Stimulated activated CD4-positive, alpha-beta T cell treated with anti-CD3 and anti-CD28 coated beads, Interleukin-4, amount 100 ng/mL, for 4 hours (primary cell): ENCODE measurements around the gene GRID1.
"Not testable (repeated sequence)": the region's sequence is repeated elsewhere in the genome, so short reads cannot be mapped to it uniquely, and the experiment has no call there.

ENCODE experiments used
- DNase-seq, 2 experiments: peaks; one replicate each; pipeline ENCODE4 v3.0.0-alpha.2; 2020

Gene GRID1

DNA sequence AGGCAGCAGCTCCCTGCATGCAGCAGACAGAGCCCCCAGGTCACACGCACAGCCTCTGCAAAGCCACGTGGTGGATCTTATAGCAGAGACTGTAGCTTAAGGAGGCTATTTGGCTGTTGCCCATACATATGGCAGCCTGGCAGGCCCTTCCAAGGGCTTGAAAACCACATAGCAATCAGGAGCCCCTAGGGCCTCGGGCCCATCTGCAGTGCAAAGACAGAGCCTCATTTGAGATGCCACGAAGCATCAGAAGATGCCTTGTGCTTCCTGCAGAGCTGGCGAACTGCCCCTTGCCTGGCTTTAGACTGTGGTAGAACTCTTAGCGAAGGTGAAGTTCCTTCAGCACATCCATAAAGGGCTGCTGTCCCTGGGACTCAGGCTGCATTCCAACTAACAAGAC lies 309.9 kb downstream of the GRID1 start:
- no peak for DNase-seq

DNA sequence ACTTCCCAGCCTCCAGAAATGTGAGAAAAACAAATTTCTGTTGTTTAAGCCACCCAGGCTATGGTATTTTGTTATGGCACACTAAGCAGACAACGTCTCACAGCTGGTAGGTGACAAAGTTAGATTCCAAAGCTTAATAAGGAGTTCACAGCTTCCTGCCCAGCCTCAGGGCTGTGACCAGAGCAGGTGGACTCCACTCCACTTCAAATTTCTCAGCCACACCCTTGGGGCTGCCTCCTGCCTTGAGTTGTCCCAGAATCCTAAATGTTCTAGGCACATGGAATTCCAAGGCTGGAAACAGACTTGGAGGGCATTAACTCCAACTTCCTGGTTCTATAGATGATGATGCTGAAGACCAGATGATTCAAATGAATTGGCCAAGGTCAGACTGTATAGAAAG lies 310.7 kb downstream of the GRID1 start:
- no peak for DNase-seq

DNA sequence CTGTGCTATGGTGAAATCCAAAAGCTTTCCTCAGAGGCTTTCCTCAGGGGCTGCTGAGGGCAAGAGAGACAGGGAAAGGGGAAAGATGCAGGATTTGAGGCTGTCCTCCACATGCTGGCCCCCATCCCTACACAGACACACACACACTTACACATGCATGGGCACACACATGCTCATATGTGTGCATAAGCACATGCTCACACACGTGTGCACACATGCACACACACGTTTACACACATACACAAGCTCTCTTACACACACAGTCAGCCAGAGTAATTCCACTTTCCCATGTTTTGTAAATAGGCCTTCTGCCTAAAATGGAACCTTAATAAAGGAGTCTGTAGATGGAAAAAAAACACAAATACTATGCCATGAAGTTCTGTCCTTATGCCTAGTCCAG lies 312.9 kb downstream of the GRID1 start:
- DNase-seq, result no peak

GRCh38 chr10:86051586-86051985 lies 315.0 kb downstream of the GRID1 start:
- no peak for DNase-seq

GRCh38 chr10:86049442-86049841 lies 317.2 kb downstream of the GRID1 start:
- DNase-seq, result no peak

DNA sequence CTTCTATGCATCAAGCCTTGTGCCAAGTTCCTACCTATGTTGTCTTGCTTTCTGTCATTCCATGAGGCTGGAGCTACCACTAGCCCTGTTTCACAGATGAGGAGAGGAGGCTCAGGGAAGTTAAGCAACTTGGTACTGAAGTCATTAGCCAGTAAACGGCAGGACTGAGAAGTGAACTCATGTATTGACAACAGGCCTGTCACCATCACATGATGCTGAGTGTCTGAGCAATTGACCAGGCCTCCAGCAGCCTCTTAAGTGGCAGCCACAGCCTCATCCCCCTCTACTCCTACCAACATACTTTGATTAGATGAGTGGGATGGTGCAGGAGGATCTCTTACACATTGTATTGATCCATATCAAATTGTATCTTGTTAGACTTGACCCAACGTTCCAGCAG lies 317.6 kb downstream of the GRID1 start:
- DNase-seq, result no peak

DNA sequence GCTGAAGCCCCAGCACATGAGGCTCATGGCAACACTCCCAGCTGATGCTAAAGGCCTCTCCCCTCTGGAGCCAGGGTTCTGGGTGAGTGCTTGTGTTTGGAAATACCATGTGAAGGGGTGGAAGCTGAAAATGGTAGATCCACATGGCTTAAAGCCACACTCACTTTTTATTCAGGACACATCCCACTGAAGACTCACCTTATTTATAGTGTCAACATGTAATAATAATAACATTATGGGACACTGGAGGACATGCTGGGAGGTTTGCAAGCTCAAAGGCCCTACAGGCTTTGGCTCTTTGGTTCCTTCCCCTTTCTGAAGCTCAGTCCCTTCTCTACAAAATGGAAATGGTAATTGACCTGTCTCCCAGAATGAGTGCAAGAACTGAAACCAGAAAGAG lies 318.0 kb downstream of the GRID1 start:
- no peak for DNase-seq

DNA sequence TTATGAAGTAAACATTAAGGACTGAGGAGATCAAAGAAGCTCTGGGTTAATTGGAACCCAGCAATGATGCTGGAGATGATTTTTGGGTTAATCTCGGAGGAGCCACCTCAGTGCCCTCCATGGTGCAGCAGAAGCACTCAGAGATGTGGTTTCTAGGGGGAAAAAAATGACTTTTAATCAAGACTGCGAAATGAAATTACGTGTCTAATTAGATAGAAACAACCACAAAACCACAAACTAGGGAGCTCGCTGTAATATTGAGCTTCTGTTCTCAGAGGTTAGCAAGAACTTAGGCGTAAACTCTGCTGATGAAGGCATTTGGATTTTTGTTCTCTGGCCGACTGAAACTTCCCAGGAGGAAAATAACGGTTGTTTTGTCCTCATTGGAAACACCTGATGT lies 319.0 kb downstream of the GRID1 start:
- no peak for DNase-seq

GRCh38 chr10:86046845-86047460 lies 319.6 kb downstream of the GRID1 start:
- DNase-seq, result peak in 1 of 2 experiments; percentile 12

DNA sequence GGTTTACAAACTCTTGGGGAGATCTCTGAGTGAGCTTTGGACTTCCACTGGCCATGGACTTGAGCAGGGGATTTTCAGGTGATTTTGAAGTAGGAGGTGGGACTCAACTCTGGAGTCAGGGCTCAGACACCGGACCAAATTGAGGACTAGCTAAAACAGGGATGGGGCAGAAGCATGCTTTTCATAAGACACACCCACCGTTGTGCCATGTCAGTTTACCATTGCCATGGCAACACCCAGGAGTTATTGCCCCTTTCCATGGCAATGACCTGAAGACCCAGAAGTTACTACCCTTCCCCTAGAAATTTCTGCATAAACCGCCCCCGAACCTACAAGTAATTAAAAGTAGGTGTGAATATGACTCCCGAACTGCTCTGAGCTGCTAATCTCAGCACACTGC lies 320.7 kb downstream of the GRID1 start:
- no peak for DNase-seq

DNA sequence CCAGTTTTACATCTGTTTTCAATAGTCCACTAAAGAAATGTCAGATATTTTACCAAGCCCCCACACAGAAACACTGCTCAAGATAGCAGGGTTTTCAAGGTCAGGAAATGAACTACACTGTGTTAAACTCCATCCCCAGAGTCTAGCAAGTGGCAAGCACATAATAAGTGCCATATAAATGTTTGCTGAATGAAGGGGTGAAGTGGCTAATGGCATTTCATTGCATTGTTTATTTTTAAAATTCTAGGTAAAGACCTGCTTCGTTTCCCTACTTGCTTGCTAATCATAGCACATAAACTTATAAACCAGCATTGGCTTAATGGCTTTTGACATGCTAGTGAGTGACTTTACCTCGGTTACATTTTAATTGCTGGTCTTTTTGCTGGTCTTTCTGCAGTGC lies 322.6 kb downstream of the GRID1 start:
- DNase-seq, result no peak

DNA sequence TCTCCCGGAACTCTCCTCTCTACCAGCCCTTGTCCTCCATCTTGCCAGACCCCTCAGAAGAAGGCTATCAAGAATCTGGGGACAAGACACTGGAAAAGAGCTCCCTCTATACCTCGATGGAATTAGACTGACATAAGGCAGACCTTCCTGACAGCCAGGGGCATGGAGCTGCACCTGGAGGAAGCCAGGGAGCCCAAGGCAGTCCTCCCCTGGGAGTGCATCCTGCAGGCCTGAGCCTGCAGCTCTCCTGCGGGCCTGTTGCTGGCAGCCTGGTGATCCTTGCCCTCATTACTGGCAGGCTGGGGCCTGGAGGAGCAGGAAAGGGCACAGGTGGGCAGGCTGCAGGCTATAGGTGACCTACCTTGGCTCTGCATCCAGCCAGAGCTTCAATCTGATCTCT lies 323.4 kb downstream of the GRID1 start:
- DNase-seq, result no peak

DNA sequence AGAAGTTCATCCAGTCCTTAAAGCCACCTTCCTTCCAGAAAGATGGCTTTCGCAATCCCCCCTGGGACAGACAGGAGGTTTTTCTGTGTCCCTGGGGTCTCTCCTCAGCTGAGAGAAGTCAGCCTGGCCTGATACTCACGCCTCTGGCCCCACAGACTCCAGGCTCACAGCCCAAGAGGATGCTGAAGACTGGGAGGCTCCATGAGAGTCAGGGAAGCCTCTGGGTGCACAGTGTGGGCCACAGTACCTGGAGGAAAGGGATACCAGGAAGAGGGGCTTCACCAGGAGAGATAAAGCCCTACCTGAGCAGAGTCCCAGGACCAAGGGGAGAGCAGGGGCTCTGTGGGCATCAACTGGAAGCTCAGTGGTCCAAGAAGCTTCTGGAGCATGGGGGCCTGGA lies 324.4 kb downstream of the GRID1 start:
- no peak for DNase-seq

GRCh38 chr10:86041116-86041515 lies 325.5 kb downstream of the GRID1 start:
- DNase-seq, result no peak

- DNase-seq, result no peak
Observed at GRCh38 chr10:86038371-86038770, 328.2 kb downstream of the GRID1 start.

DNA sequence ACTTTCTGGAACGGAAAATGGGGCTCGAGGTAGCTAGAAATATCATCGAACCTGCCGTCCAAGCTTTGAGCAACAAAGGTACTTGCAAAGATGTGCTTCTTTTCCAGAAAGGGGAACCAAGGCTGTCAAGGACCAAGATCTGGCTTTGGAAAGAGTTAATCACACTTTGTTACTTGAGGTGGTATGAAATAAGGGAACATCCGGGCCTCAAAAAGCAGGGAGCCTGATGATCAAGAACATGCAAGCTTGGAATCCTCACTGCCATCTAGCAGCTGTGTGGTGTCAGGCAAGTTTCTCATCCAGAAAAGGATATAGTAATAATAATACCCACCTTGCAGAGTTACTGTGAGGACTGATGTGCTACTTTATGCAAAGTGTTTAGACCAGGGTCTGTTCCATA lies 329.5 kb downstream of the GRID1 start:
- no peak for DNase-seq

DNA sequence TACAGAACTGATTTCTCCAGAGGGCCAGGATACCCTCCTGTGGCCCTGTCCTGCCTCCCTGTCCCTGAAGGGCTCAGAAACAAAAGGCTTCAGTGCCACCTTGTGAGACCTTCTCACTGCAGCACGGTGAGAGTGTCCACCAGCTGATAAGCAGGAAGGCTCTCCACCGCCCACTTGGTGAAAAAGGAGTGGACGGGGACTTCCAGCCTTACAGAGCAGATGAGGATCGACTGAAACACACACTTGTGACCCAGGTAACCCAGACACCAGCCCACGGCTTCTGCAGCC lies 330.1 kb downstream of the GRID1 start:
- DNase-seq, result no peak

- DNase-seq, result no peak
Observed at GRCh38 chr10:86035791-86036543, 330.6 kb downstream of the GRID1 start.

DNA sequence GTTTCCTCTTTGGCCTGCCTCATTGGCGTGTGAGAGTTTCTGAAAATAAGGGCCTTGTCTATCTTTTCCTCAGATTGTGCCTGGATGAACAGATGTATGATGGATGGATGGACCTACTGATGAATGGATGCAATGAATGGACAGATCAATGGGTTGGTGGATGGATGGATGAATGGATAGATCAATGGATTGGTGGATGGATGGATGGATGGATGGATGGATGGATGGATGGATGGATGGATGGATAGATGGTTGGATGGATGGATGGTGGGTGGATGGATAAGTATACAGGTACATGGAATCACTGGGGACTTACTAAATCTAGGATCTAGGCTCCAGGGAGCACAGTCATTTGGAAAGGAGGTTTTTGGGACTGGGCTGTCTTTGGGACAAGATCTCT lies 331.9 kb downstream of the GRID1 start:
- no peak for DNase-seq

- DNase-seq, result no peak
Observed at GRCh38 chr10:86033581-86033980, 333.0 kb downstream of the GRID1 start.

GRCh38 chr10:86032087-86032486 lies 334.5 kb downstream of the GRID1 start:
- not testable (repeated sequence) for DNase-seq

- no peak for DNase-seq
Observed at GRCh38 chr10:86030312-86030711, 336.3 kb downstream of the GRID1 start.

GRCh38 chr10:86027346-86027745 lies 339.2 kb downstream of the GRID1 start:
- DNase-seq, result no peak

- DNase-seq, result no peak
Observed at GRCh38 chr10:86025509-86025908, 341.1 kb downstream of the GRID1 start.
